K562 (cell line): ENCODE results near the gene CDC14B. TPM values are rescaled to one million over a fixed set of nuclear protein-coding genes. Genes with fewer than 3 reads are reported as not detected.
A peak's percentile ranks its signal among the peaks of the same experiment; 100 is the strongest.

Experiments used
- ATAC-seq: fragments of 200-7000 bp; cut with Tn5 transposase; 3 replicates; pipeline ENCODE4 v1.9.1; 2020; ENCODE audit warnings: moderate library complexity
- BruUV-seq: library from RNA; stranded (reverse); fragments of 400-500 nt; replicated peaks from 2 replicates; lab custom pipeline; 2021; lab: Mats Ljungman, UMichigan
- CTCF ChIA-PET: fragments of 300-600 bp; formaldehyde crosslinking; extraction: SDS; loops from one replicate; lab custom pipeline; 2021; ENCODE audit warnings: low intra/inter-chr PET ratio; lab: Yijun Ruan, JAX
- POLR2A ChIA-PET: fragments of 300-600, 350-650 bp; sonication (Branson Sonifier 250); formaldehyde crosslinking; extraction: SDS; loops from one replicate; lab custom pipeline; 2021; ENCODE audit warnings: antibody characterized with exemption, inconsistent platforms; lab: Yijun Ruan, JAX
- DNase-seq, 4 experiments: peaks; one replicate each; pipeline versions ENCODE4 v3.0.0 to v3.0.0-alpha.2; 2011 to 2018; ENCODE audit warnings: low spot score in 3 of 4, mixed read lengths in 3 of 4; ENCODE audit errors: extremely low read depth in 1 of 4
- FAIRE-seq: peaks from 2 replicates; lab custom pipeline; 2011; peaks lifted over from hg19 to GRCh38; lab: Jason Lieb, UNC
- H2AFZ ChIP-seq: 2 replicates; pipeline ENCODE4 v1.6.0; 2011; ENCODE audit warnings: low read depth, low read length, control low read depth, inconsistent platforms
- H3K27ac ChIP-seq: fragments of 200-600 bp; 3 replicates; pipeline ENCODE4 v1.8.0; 2011; ENCODE audit warnings: low read depth, mild to moderate bottlenecking, control low read depth, inconsistent platforms, low read length, moderate library complexity, mixed read lengths; ENCODE audit errors: extremely low read depth
- H3K27me3 ChIP-seq, 2 experiments: fragments of 300-600 bp in 1 of 2; 2 replicates in 1 of 2; 3 replicates in 1 of 2; pipeline versions ENCODE4 v1.6.0 to v1.8.0; 2011; ENCODE audit warnings: inconsistent platforms in 2 of 2, low read length in 2 of 2, mild to moderate bottlenecking in 1 of 2, mixed read lengths in 1 of 2, moderate library complexity in 1 of 2; ENCODE audit not compliant: control insufficient read depth in 2 of 2, insufficient read depth in 2 of 2
- H3K36me3 ChIP-seq: fragments of 300-600 bp; 3 replicates; pipeline ENCODE4 v1.8.0; 2011; ENCODE audit warnings: mild to moderate bottlenecking, low read length, inconsistent platforms; ENCODE audit not compliant: control insufficient read depth, insufficient read depth
- H3K4me1 ChIP-seq, 2 experiments: fragments of 200-600 bp in 1 of 2; replicated peaks in 1 of 2; 2 replicates in 1 of 2; 3 replicates in 1 of 2; pipeline versions ENCODE4 v1.5.1 to v1.8.0; 2011; ENCODE audit warnings: inconsistent platforms in 2 of 2, low read length in 2 of 2, mild to moderate bottlenecking in 1 of 2, mixed read lengths in 1 of 2, moderate library complexity in 1 of 2; ENCODE audit not compliant: control insufficient read depth in 2 of 2, insufficient read depth in 2 of 2
- H3K4me2 ChIP-seq: 2 replicates; pipeline ENCODE4 v1.6.1; 2011; ENCODE audit warnings: low read length, control low read depth, inconsistent platforms, mixed read lengths; ENCODE audit not compliant: insufficient read depth
- H3K4me3 ChIP-seq: fragments of 200-600 bp; sonication (generic), shearing (Covaris generic); 2 replicates; pipeline ENCODE4 v1.5.1; 2016; ENCODE audit warnings: control low read depth, inconsistent platforms
- H3K79me2 ChIP-seq: fragments of 200-600 bp; 3 replicates; pipeline ENCODE4 v1.8.0; 2011; ENCODE audit warnings: low read length, inconsistent platforms; ENCODE audit not compliant: control insufficient read depth, insufficient read depth
- H3K9ac ChIP-seq, 2 experiments: 2 replicates each; pipeline versions ENCODE4 v1.6.0 to v1.6.1; 2011; ENCODE audit warnings: low read depth in 2 of 2, low read length in 2 of 2, control low read depth in 1 of 2, inconsistent platforms in 1 of 2, mild to moderate bottlenecking in 1 of 2, mixed read lengths in 1 of 2; ENCODE audit not compliant: insufficient read depth in 1 of 2
- H3K9me1 ChIP-seq: one replicate; pipeline ENCODE4 v1.6.0; 2011; ENCODE audit warnings: inconsistent platforms, mild to moderate bottlenecking, low read length, moderate library complexity; ENCODE audit not compliant: control insufficient read depth, insufficient read depth
- H3K9me3 ChIP-seq: replicated peaks from 2 replicates; pipeline ENCODE4 v1.5.1; 2011; ENCODE audit warnings: low read depth, low read length, inconsistent platforms; ENCODE audit not compliant: control insufficient read depth, insufficient read depth
- H4K20me1 ChIP-seq: replicated peaks from 2 replicates; pipeline ENCODE4 v1.6.1; 2011; ENCODE audit warnings: low read length, inconsistent platforms, mixed read lengths; ENCODE audit not compliant: control insufficient read depth, insufficient read depth
- NFE2L1 ChIP-seq: fragments of 450-650 bp; IDR thresholded peaks from 2 replicates; pipeline ENCODE4 v1.6.1; 2016; ENCODE audit warnings: missing genetic modification characterization, low read depth, mild to moderate bottlenecking, missing compliant biosample characterization, moderate library complexity, borderline replicate concordance
- U2AF2 ChIP-seq: fragments of 200-400 bp; formaldehyde crosslinking; optimal IDR thresholded peaks from 2 replicates; pipeline ENCODE3; 2017; ENCODE audit warnings: low read depth, mild to moderate bottlenecking, low read length
- ZC3H11A ChIP-seq: IDR thresholded peaks from 2 replicates; pipeline ENCODE4 v1.6.1; 2012; ENCODE audit warnings: low read depth, low read length, improper control_type of control experiment
- WGBS: fragments of 100-300 bp; shearing (Covaris generic); methylation state at CpG from one replicate; pipeline ENCODE4 v1.1.6; 2016; ENCODE audit warnings: low coverage, mixed read lengths; ENCODE audit not compliant: insufficient coverage; ENCODE audit errors: missing lambda C conversion rate; 5-methylcytosine and 5-hydroxymethylcytosine counted together
- in situ Hi-C: fragments of 300-500 bp; cut with MboI; formaldehyde crosslinking; loops from 4 replicates; pipeline ENCODE4 v1.15.0; 2018; ENCODE audit warnings: inconsistent platforms, mixed read lengths
- intact Hi-C: fragments of 100-400 bp; cut with micrococcal nuclease; formaldehyde crosslinking; loops from 2 replicates; pipeline ENCODE4 v1.14.2; 2022
- polyA plus RNA-seq, 8 experiments: library from polyadenylated mRNA; depleted of rRNA in 4 of 8; stranded (reverse) in 5 of 8; unstranded in 3 of 8; fragments of >200 nt; fragmentation: Nextera tagmentation in 2 of 8; fragmentation: Illumina TruSeq in 1 of 8; extraction: Ambion mirVana in 2 of 8; extraction: Trizol in 1 of 8; gene quantifications; 2 replicates each; pipeline versions ENCODE4 v1.2.1 to v1.2.3, GENCODE V29; 2011 to 2014; ENCODE audit warnings: inconsistent platforms in 1 of 8, missing spikeins in 1 of 8
- total RNA-seq, 7 experiments: library from RNA; depleted of rRNA in 6 of 7; stranded (reverse); fragments of >200 nt in 6 of 7; fragmentation: Illumina TruSeq in 2 of 7; extraction: Trizol in 2 of 7; gene quantifications; 2 replicates each; pipeline versions ENCODE4 v1.2.1 to v1.2.3, GENCODE V29; 2011 to 2021; ENCODE audit warnings: low replicate concordance in 1 of 7
- TF ChIP-seq, protein P1 (sequence below): sonication (generic); formaldehyde crosslinking; IDR thresholded peaks from 2 replicates; pipeline ENCODE4 v1.8.0; 2023; ENCODE audit warnings: mild to moderate bottlenecking, missing genetic modification reagents
- TF ChIP-seq, protein P2 (sequence below), 2 experiments: IDR thresholded peaks in 1 of 2; conservative IDR thresholded peaks in 1 of 2; 2 replicates each; pipeline ENCODE4 v1.6.1; 2016; ENCODE audit warnings: low read depth in 2 of 2, mild to moderate bottlenecking in 1 of 2, missing compliant biosample characterization in 1 of 2, missing genetic modification characterization in 1 of 2, moderate library complexity in 1 of 2

The CDC14B gene
- total and polyA plus RNA-seq, 9 of the 15 experiments (the other 6 are each of a cell fraction or from before 2014, with no cell fraction given): 1.4 to 6.0 (median 3.8) TPM

DNA sequence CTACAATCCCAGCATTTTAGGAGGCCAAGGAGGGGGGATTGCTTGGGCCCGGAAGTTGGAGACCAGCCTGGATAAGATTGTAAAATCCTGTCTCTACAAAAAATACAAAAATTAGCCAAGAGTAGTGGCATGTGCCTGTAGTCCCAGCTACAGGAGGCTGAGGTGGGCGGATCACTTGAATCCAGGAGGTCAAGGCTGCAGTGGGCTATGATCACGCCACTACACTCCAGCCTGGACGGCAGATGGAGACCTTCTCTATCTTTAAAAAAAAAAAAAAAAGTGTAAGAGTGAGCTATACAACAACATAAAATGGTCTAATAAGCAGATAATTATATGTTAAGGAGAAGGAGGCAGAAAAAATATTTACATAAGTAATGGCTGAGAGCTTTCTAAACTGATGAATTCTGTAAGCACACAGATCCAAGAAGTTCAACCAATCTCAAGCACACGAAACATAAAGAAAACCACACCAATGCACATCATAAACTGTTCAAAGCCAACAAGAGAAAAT is 23.0 kb downstream of the CDC14B start (continued):
- TF ChIP-seq, protein P1, sequence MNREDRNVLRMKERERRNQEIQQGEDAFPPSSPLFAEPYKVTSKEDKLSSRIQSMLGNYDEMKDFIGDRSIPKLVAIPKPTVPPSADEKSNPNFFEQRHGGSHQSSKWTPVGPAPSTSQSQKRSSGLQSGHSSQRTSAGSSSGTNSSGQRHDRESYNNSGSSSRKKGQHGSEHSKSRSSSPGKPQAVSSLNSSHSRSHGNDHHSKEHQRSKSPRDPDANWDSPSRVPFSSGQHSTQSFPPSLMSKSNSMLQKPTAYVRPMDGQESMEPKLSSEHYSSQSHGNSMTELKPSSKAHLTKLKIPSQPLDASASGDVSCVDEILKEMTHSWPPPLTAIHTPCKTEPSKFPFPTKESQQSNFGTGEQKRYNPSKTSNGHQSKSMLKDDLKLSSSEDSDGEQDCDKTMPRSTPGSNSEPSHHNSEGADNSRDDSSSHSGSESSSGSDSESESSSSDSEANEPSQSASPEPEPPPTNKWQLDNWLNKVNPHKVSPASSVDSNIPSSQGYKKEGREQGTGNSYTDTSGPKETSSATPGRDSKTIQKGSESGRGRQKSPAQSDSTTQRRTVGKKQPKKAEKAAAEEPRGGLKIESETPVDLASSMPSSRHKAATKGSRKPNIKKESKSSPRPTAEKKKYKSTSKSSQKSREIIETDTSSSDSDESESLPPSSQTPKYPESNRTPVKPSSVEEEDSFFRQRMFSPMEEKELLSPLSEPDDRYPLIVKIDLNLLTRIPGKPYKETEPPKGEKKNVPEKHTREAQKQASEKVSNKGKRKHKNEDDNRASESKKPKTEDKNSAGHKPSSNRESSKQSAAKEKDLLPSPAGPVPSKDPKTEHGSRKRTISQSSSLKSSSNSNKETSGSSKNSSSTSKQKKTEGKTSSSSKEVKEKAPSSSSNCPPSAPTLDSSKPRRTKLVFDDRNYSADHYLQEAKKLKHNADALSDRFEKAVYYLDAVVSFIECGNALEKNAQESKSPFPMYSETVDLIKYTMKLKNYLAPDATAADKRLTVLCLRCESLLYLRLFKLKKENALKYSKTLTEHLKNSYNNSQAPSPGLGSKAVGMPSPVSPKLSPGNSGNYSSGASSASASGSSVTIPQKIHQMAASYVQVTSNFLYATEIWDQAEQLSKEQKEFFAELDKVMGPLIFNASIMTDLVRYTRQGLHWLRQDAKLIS (CRISPR knock-in tag): no peak
- TF ChIP-seq NFE2L1: no peak

DNA sequence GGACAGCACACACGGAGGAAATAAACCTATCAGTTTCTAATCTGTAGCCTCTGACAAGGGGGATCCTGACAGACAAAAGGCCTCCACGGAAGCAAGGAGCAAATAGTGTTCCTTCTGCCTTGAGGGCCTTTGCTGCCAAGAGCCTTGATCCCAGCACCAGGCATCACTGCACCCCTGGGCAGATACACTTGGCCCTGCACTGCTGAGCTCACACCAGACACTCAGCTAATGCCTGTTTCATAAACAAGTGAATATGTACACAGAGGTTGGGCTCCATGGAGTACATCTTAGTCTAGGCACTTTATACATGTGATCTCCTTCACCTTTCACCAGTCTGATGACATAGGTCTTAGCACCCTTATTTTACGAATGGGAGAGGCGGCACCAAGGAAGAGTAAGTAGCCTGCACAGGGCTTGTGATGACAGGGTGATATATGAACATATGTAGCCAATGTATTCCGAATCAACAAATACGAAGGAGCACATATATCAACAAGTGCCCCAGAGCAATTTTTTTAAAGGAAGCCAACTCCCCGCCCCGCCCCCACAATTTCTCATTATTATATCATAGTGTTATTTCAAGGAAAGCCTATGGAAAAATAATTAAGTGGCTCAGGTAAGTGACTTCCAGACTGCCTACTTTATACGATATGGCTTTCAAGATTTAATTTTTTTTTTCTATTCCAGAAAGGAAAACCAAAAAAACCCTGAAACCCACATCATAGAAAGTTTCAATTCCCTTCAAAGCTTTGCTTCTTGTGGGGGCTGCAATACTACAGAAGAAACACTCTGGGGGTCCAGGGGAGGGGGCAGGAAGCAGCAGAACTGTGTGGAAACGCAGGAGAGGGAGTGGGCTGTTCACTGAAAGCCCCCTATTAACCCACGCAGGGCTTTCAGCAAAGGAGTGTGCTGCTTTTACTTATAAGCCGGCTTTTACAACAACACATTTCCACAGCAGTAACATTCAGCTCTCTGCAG is 32.0 kb downstream of the CDC14B start:
- no peak for DNase-seq
- H3K9me1 ChIP-seq: no peaks in the 10 kb centered on the region
- no peaks in the 10 kb centered on the region for H3K36me3 ChIP-seq
- H3K9me3 ChIP-seq: no peaks in the 10 kb centered on the region
- H3K79me2 ChIP-seq: no peaks in the 10 kb centered on the region
- H4K20me1 ChIP-seq: no peaks in the 10 kb centered on the region; the same call in 1 of the 2 replicates
- H3K4me1 ChIP-seq: 0 out of 5 replicates have a peak, but pooled peaks cover 0 to 3% of the 10 kb centered on the region in 2 experiments
- no peak overlapping the region for H3K4me2 ChIP-seq
- no TSS peak for BruUV-seq
- no peak overlapping the region for H3K9ac ChIP-seq
- peaks cover 0 to 11% of the 10 kb centered on the region in 2 experiments; a peak in 2 of 5 replicates for H3K27me3 ChIP-seq
- POLR2A ChIA-PET: interaction anchor here (1.3 kb wide), 1 partner anchor 10 kb away, joined by 3 read pairs; no protein-coding TSS in a partner anchor
- in situ Hi-C loops (no loop called here), intact Hi-C loops (no loop called here)
- H2AFZ ChIP-seq: no peak overlapping the region
- FAIRE-seq: no peak
- H3K4me3 ChIP-seq: no peak overlapping the region
- H3K27ac ChIP-seq: no peak overlapping the region
- no peak for ATAC-seq
- WGBS: 26% methylated on average over 12 of the region's 12 CpGs
- no peak for TF ChIP-seq ZC3H11A
- TF ChIP-seq, protein P2, sequence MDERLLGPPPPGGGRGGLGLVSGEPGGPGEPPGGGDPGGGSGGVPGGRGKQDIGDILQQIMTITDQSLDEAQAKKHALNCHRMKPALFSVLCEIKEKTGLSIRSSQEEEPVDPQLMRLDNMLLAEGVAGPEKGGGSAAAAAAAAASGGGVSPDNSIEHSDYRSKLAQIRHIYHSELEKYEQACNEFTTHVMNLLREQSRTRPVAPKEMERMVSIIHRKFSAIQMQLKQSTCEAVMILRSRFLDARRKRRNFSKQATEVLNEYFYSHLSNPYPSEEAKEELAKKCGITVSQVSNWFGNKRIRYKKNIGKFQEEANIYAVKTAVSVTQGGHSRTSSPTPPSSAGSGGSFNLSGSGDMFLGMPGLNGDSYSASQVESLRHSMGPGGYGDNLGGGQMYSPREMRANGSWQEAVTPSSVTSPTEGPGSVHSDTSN (CRISPR knock-in tag; IDR thresholded peaks at IDR 0.05; ENCODE audit: low read depth): no peak
- TF ChIP-seq, protein P2 (tag; conservative IDR thresholded peaks at IDR 0.05; ENCODE audit: low read depth): peak; percentile 85
- TF ChIP-seq U2AF2: no peak
- CTCF ChIA-PET: no interaction called here
